ENCODE data around the gene QSER1.

- TF ChIP-seq CTCF (IDR thresholded peaks at IDR 0.05; ENCODE audit: insufficient read depth, low read length, poor library complexity, severe bottlenecking) (no peak), EZH2phosphoT487 (conservative IDR thresholded peaks at IDR 0.05; ENCODE audit: low read length) (no peak)
Measured at GRCh38 chr11:33017965-33018364, 125.4 kb downstream of the QSER1 start.

Measured in SU-DHL-6 (cell line).